ENCODE data around the gene GGT6. TPM values are rescaled to one million over a fixed set of nuclear protein-coding genes. Genes with fewer than 3 reads are reported as not detected.
"Not testable (repeated sequence)": the region's sequence is repeated elsewhere in the genome, so short reads cannot be mapped to it uniquely, and the experiment has no call there.

GGT6 gene
- total RNA-seq, 4 donors from 2014 or later: 214 to 308 (median 283) TPM

GRCh38 chr17:4598776-4599504, 38.6 kb upstream of the GGT6 start:
- Histone ChIP-seq H3K9me3 (no peaks in the 10 kb centered on the region), H3K27me3 (no peaks in the 10 kb centered on the region), H3K4me3 (no peak overlapping the region), H3K36me3 (no peaks in the 10 kb centered on the region), H3K27ac (peak overlapping the region; percentile 45 to 67 (median 58)), H3K4me1 (peaks cover 0 to 9% (median 0%) of the 10 kb centered on the region in 4 donors)
- TF ChIP-seq, protein P1, sequence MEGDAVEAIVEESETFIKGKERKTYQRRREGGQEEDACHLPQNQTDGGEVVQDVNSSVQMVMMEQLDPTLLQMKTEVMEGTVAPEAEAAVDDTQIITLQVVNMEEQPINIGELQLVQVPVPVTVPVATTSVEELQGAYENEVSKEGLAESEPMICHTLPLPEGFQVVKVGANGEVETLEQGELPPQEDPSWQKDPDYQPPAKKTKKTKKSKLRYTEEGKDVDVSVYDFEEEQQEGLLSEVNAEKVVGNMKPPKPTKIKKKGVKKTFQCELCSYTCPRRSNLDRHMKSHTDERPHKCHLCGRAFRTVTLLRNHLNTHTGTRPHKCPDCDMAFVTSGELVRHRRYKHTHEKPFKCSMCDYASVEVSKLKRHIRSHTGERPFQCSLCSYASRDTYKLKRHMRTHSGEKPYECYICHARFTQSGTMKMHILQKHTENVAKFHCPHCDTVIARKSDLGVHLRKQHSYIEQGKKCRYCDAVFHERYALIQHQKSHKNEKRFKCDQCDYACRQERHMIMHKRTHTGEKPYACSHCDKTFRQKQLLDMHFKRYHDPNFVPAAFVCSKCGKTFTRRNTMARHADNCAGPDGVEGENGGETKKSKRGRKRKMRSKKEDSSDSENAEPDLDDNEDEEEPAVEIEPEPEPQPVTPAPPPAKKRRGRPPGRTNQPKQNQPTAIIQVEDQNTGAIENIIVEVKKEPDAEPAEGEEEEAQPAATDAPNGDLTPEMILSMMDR (IDR thresholded peaks at IDR 0.05): no peak
- peak in 1 of 3 donors; percentile 34 for TF ChIP-seq POLR2AphosphoS5 (IDR thresholded peaks at IDR 0.05)
- in situ Hi-C loops (cut with MboI; ENCODE audit: low pct_ligation_motif_present in 1 of 4, low pct_unique_long_range_greater_than_20kb in 1 of 4, low sequenced_read_pairs in 3 of 4) (no loop called here), intact Hi-C loops (cut with DNase I; ENCODE audit: low total_unique reads) (loop anchor here (5.0 kb wide), 1 partner anchor 1578 kb away; no protein-coding TSS in a partner anchor)
- 85% methylated on average over 20 of the region's 20 CpGs; no CpG with 5 or more reads in 1 of the 2 donors for WGBS, 2 donors (ENCODE audit: low coverage in 1 of 2)
- DNase-seq: peak; percentile 26

DNA sequence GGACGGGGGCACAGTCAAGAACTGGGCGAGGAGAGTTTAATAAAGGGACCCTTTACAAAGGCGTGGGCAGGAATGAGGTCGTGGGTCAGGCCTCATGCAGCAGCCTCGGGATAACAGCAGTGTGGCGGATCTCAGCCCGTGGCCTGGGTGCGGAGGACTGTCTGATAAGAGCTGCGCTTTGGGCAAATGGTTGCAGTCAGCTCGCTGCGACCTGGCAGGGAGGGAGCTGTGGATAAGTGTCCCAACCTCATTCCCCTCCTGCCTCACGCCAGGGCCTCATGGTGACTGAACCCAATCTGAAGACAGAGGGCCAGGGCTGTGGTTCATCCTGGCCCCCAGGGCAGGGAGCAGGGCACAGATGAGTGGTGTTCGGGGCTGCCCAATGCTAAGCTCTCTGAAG, 37.6 kb upstream of the GGT6 start:
- H3K36me3 ChIP-seq: no peaks in the 10 kb centered on the region
- H3K4me3 ChIP-seq: no peak overlapping the region
- peaks cover 0 to 9% (median 0%) of the 10 kb centered on the region in 4 donors for H3K4me1 ChIP-seq
- DNase-seq: no peak
- TF ChIP-seq EP300 (IDR thresholded peaks at IDR 0.05; ENCODE audit: low read depth): no peak
- TF ChIP-seq, protein P1 (IDR thresholded peaks at IDR 0.05): no peak
- TF ChIP-seq POLR2AphosphoS5 (IDR thresholded peaks at IDR 0.05): no peak
- TF ChIP-seq POLR2A (IDR thresholded peaks at IDR 0.05): no peak
- 72% methylated on average over 13 of the region's 13 CpGs; no CpG with 5 or more reads in 1 of the 2 donors for WGBS, 2 donors (ENCODE audit: low coverage in 1 of 2)
- H3K27ac ChIP-seq: no peak overlapping the region
- intact Hi-C loops (cut with DNase I; ENCODE audit: low total_unique reads): loop anchor here (5.0 kb wide), 1 partner anchor 1579 kb away; no protein-coding TSS in a partner anchor
- in situ Hi-C loops (cut with MboI; ENCODE audit: low pct_ligation_motif_present in 1 of 4, low pct_unique_long_range_greater_than_20kb in 1 of 4, low sequenced_read_pairs in 3 of 4): no loop called here
- no peaks in the 10 kb centered on the region for H3K9me3 ChIP-seq
- H3K27me3 ChIP-seq: no peaks in the 10 kb centered on the region

DNA sequence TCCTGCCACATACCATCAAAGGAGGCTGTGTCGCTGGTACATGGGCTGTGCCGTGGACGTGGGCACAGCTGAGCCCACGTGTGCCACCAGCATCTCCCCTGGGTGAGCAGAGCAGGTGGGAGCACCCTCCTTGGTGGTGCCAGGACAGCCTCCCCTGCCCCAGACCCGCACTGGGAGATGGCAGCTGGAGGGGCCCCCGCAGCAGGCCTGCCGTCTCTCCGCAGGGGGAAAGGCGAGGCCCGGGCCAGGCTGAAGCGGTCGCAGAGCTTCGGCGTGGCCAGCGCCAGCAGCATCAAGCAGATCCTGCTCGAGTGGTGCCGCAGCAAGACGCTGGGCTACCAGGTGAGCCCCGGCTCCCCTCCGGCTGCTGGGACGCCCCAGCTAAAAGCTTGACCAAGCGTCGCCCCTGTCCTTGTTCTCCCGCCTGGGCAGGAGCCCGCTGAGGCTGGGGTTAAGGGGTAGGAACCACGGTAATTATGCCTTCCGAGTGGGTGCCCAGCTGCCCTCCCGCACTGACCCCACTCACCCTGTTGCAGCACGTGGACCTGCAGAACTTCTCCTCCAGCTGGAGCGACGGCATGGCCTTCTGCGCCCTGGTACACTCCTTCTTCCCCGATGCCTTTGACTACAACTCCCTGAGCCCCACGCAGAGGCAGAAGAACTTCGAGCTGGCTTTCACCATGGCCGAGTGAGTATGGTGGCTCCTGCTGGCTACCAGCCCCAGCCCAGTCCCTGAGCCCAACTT, 36.4 kb upstream of the GGT6 start:
- Histone ChIP-seq H3K9me3 (no peaks in the 10 kb centered on the region), H3K4me3 (no peak overlapping the region), H3K27me3 (no peaks in the 10 kb centered on the region), H3K36me3 (no peaks in the 10 kb centered on the region), H3K27ac (no peak overlapping the region), H3K4me1 (peaks cover 0 to 9% (median 0%) of the 10 kb centered on the region in 4 donors)
- in situ Hi-C loops (cut with MboI; ENCODE audit: low pct_ligation_motif_present in 1 of 4, low pct_unique_long_range_greater_than_20kb in 1 of 4, low sequenced_read_pairs in 3 of 4) (no loop called here), intact Hi-C loops (cut with DNase I; ENCODE audit: low total_unique reads) (loop anchor here (5.0 kb wide), 1 partner anchor 1580 kb away; no protein-coding TSS in a partner anchor)
- no peak for DNase-seq
- no peak for TF ChIP-seq POLR2A (IDR thresholded peaks at IDR 0.05)
- no peak for TF ChIP-seq POLR2AphosphoS5 (IDR thresholded peaks at IDR 0.05)
- TF ChIP-seq EP300 (IDR thresholded peaks at IDR 0.05; ENCODE audit: low read depth): no peak
- TF ChIP-seq, protein P1 (IDR thresholded peaks at IDR 0.05): no peak
- WGBS, 2 donors (ENCODE audit: low coverage in 1 of 2): 91% methylated on average over 33 of the region's 36 CpGs; no CpG with 5 or more reads in 1 of the 2 donors

DNA sequence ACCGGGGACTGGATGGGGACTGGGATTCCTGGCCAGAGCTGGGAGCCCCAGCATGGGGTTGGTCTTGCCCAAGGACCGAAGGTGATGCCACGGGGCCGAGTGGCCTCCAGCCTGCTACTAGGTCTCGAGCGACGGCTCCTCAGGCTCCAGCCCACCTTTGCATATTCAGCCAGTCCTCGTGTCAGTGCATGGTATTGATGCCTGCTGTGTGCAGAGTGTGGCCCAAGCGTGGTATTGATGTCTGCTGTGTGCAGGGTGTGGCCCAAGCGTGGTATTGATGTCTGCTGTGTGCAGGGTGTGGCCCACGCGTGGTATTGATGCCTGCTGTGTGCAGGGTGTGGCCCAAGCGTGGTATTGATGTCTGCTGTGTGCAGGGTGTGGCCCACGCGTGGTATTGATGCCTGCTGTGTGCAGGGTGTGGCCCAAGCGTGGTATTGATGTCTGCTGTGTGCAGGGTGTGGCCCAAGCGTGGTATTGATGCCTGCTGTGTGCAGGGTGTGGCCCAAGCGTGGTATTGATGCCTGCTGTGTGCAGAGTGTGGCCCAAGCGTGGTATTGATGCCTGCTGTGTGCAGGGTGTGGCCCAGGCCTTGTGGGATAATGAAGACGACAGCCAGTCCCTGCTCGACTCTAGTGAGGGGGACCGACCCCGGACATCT, 35.4 kb upstream of the GGT6 start:
- intact Hi-C loops (cut with DNase I; ENCODE audit: low total_unique reads): loop anchor here (5.0 kb wide), 1 partner anchor 1581 kb away; no protein-coding TSS in a partner anchor
- not testable (repeated sequence) for H3K36me3 ChIP-seq

More for the DNA sequence above, 35.4 kb upstream of the GGT6 start:
- H3K4me1 ChIP-seq; H3K27ac ChIP-seq; in situ Hi-C loops (cut with MboI; ENCODE audit: low pct_ligation_motif_present in 1 of 4, low pct_unique_long_range_greater_than_20kb in 1 of 4, low sequenced_read_pairs in 3 of 4); H3K9me3 ChIP-seq; H3K27me3 ChIP-seq; H3K4me3 ChIP-seq; DNase-seq: not testable (repeated sequence)
- 79% methylated on average over 23 of the region's 23 CpGs; no CpG with 5 or more reads in 1 of the 2 donors for WGBS, 2 donors (ENCODE audit: low coverage in 1 of 2)
